Peyer's patch (tissue), 4 donors: ENCODE data around the gene NRG3.

ENCODE experiments used
- CTCF ChIP-seq, 6 experiments: fragments of 450-650 bp in 4 of 6; fragments of 200-600 bp in 2 of 6; sonication (generic) in 1 of 6; IDR thresholded peaks; one replicate each; pipeline ENCODE4 v1.5.1; 2017 to 2019; ENCODE audit warnings: antibody characterized with exemption in 6 of 6, mild to moderate bottlenecking in 3 of 6, moderate library complexity in 1 of 6
- POLR2A ChIP-seq, 2 donors: fragments of 450-650 bp; IDR thresholded peaks; one replicate each; pipeline ENCODE4 v1.5.1; 2017; ENCODE audit warnings: antibody characterized with exemption in 2 of 2, mild to moderate bottlenecking in 2 of 2, moderate library complexity in 2 of 2

- TF ChIP-seq POLR2A (IDR thresholded peaks at IDR 0.05) (no peak), CTCF (IDR thresholded peaks at IDR 0.05) (no peak)
These were observed 83.0 kb downstream of the NRG3 start for GRCh38 chr10:81957976-81958375.
